ENCODE results near the gene WDR20.
"Not testable (repeated sequence)": the region's sequence is repeated elsewhere in the genome, so short reads cannot be mapped to it uniquely, and the experiment has no call there.

The WDR20 gene

DNA sequence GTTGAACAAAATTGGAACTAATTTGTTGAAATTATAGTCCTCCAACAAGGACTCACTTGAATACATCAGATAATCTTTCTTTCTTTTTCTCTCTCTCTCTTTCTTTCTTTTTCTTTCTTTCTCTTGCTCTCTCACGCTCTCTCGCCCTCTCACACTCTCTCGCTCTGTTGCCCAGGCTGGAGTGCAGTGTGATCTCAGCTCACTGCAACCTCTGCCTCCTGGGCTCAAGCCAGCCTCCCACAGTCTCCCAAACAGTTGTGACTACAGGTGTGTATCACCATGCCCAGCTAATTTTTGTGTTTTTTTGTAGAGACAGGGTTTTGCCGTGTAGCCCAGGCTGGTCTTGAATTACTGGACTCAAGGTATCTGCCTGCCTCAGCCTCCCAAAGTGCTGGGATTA lies 22.8 kb downstream of the WDR20 start:
- DNase-seq (ENCODE audit: low spot score in 2 of 2) = no peak
- Histone ChIP-seq H3K36me3 (replicated peaks) (peaks cover 5% of the 10 kb centered on the region; the same call in 1 of the 2 replicates), H3K9me3 (0 out of 2 replicates have a peak, but pooled peaks cover 3% of the 10 kb centered on the region), H3K4me3 (no peak overlapping the region), H3K27me3 (ENCODE audit: low read depth) (no peaks in the 10 kb centered on the region), H3K4me1 (peaks cover 22% of the 10 kb centered on the region)
- in situ Hi-C loops (cut with MboI; ENCODE audit: low sequenced_read_pairs) = no loop called here

DNA sequence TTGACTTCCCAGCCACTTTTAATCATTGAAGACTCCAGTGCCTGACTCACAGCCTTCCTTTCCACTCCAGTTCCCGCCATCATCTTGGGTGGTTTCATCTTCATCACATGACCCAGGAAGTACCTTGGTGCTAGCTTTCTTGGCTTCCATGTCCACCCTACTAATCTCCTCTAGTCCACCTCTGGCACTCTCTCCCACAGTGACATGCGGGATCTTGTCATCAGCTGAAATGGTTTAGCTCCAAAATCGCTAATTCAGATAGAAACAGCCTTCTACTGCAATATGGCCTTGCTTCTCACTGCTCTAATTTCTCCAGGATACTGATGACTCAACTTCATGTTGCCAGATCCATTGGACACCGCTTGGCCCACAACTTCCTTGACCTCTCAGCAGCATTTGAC lies 24.5 kb downstream of the WDR20 start:
- no peak overlapping the region for H3K4me3 ChIP-seq
- peaks cover 39% of the 10 kb centered on the region for H3K4me1 ChIP-seq
- in situ Hi-C loops (cut with MboI; ENCODE audit: low sequenced_read_pairs) = no loop called here
- no peaks in the 10 kb centered on the region for H3K27me3 ChIP-seq (ENCODE audit: low read depth)
- DNase-seq (ENCODE audit: low spot score in 2 of 2) = no peak
- 0 out of 2 replicates have a peak, but pooled peaks cover 3% of the 10 kb centered on the region for H3K9me3 ChIP-seq
- H3K36me3 ChIP-seq (replicated peaks) = peaks cover 7% of the 10 kb centered on the region; the same call in 1 of the 2 replicates

DNA sequence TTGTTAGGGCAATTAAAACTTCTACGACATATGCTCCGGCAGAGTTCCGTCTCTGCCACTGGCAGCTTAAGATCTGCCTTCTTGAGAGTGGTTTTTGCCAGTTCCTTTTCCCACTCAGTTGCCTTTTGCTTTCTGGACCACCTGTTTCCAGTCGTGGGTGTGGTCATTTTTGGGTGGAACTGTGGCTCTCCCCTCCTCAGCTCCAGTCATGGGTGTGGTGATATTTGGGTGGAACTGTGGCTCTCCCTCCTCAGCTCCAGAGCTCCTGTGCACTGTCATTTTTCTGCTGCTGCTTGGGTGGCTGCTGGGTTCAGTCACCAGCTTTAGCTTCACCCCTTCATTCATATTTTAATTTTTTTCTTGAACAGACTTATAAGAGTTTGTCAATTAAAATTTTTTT lies 25.3 kb downstream of the WDR20 start:
- in situ Hi-C loops (cut with MboI; ENCODE audit: low sequenced_read_pairs) = no loop called here
- H3K36me3 ChIP-seq (replicated peaks) = peaks cover 6% of the 10 kb centered on the region; the same call in 1 of the 2 replicates
- no peaks in the 10 kb centered on the region for H3K27me3 ChIP-seq (ENCODE audit: low read depth)
- peak in 1 of 2 experiments; percentile 45 for DNase-seq (ENCODE audit: low spot score in 2 of 2)
- peaks cover 47% of the 10 kb centered on the region for H3K4me1 ChIP-seq
- H3K4me3 ChIP-seq = no peak overlapping the region
- 0 out of 2 replicates have a peak, but pooled peaks cover 3% of the 10 kb centered on the region for H3K9me3 ChIP-seq

DNA sequence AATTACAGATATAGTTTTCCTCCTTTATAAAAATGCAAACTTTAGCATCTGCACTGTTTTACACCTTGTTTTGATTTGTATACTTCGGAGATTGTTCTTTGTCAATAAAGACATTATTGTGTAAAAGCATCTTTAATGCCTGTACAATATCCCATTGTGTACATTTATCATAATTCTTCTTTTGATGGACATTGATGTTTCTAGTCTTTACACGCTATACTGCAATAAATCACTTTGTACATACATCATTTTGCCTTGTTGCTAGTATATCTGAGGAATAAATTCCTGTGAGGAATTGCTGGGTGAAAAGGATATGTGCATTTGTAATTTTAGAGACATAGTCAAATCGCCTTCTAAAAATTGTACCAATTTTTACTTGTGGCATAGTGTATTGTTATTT lies 30.4 kb downstream of the WDR20 start:
- in situ Hi-C loops (cut with MboI; ENCODE audit: low sequenced_read_pairs) = no loop called here
- Histone ChIP-seq H3K9me3 (peaks cover 2% of the 10 kb centered on the region; the same call in 1 of the 2 replicates), H3K4me1 (peaks cover 57% of the 10 kb centered on the region), H3K36me3 (replicated peaks) (peaks cover 2% of the 10 kb centered on the region; the same call in 1 of the 2 replicates), H3K4me3 (no peak overlapping the region), H3K27me3 (ENCODE audit: low read depth) (no peaks in the 10 kb centered on the region)
- peak in 1 of 2 experiments; percentile 84 for DNase-seq (ENCODE audit: low spot score in 2 of 2)

DNA sequence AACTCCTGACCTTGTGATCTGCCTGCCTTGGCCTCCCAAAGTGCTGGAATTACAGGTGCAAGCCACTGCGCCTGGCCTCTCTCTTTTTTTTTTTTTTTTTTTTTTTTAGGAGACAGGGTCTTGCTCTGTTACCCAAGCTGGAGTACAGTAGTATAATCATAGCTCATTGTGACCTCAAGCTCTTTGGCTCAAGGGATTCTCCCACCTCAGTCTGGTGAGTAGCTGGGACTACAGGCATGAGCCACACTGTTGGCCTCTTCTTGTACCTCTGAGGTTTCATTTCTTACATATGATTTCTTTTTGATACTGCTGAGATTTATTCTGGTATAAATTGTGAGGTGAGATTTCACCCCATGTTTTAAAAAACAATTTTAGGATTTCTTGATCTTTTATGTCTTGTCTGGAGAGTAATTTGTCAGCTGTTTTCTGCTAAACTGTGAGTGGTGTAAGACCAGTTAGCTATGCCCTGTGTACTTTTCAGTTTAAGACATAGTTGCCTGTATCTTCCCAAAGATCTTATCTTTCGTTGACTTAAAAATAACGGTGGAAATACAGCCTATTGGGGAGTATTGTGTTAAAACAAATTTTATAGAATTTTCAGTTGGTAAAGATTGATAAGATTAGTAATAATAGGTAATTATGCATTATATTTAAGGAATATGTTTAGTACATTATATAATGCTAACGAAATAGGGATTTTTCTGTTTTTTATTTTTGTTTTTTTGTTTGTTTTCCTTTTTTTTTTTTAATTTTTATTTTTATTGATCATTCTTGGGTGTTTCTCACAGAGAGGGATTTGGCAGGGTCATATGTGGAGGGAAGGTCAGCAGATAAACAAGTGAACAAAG lies 31.7 kb downstream of the WDR20 start:
- H3K36me3 ChIP-seq (replicated peaks) = peaks cover 2% of the 10 kb centered on the region; the same call in 1 of the 2 replicates
- DNase-seq (ENCODE audit: low spot score in 2 of 2) = peak; percentile 41 to 51
- peaks cover 48% of the 10 kb centered on the region for H3K4me1 ChIP-seq
- in situ Hi-C loops (cut with MboI; ENCODE audit: low sequenced_read_pairs) = no loop called here
- no peaks in the 10 kb centered on the region for H3K27me3 ChIP-seq (ENCODE audit: low read depth)
- H3K9me3 ChIP-seq = peaks cover 2% of the 10 kb centered on the region; the same call in 1 of the 2 replicates
- H3K4me3 ChIP-seq = no peak overlapping the region

DNA sequence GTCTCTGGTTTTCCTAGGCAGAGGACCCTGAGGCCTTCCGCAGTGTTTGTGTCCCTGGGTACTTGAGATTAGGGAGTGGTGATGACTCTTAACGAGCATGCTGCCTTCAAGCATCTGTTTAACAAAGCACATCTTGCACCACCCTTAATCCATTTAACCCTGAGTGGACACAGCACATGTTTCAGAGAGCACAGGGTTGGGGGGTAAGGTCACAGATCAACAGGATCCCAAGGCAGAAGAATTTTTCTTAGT lies 32.2 kb downstream of the WDR20 start:
- H3K4me1 ChIP-seq = peaks cover 43% of the 10 kb centered on the region
- H3K9me3 ChIP-seq; H3K27me3 ChIP-seq (ENCODE audit: low read depth); in situ Hi-C loops (cut with MboI; ENCODE audit: low sequenced_read_pairs); H3K36me3 ChIP-seq (replicated peaks); H3K4me3 ChIP-seq; DNase-seq (ENCODE audit: low spot score in 2 of 2): not testable (repeated sequence)

DNA sequence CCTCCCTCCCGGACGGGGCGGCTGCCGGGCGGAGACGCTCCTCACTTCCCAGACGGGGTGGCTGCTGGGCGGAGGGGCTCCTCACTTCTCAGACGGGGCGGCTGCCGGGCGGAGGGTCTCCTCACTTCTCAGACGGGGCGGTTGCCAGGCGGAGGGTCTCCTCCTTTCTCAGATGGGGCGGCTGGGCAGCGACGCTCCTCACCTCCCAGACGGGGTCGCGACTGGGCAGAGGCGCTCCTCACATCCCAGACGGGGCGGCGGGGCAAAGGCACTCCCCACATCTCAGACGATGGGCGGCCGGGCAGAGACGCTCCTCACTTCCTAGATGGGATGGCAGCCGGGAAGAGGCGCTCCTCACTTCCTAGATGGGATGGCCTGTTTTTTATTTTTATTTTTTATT lies 33.0 kb downstream of the WDR20 start:
- H3K9me3 ChIP-seq; in situ Hi-C loops (cut with MboI; ENCODE audit: low sequenced_read_pairs); H3K36me3 ChIP-seq (replicated peaks); DNase-seq (ENCODE audit: low spot score in 2 of 2); H3K4me3 ChIP-seq; H3K27me3 ChIP-seq (ENCODE audit: low read depth): not testable (repeated sequence)
- peaks cover 40% of the 10 kb centered on the region for H3K4me1 ChIP-seq

DNA sequence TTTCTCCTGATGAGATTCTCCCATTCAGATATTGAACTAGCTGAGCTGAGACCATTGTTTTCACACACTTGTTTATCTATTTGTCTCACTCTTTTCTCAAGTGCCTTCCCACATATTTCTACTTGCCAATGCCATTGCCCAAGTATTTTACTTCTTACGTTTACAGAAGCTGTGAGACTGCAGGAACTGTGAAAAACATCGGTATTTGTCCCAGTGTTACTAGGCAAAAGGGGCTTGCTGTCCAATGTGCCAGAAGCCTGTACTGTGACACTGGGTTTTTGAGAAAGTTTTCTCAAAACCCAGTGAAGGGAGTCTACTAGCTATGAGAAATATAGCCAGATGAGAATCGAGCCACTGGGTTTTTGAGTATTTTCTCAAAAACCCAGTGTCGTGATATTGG lies 37.5 kb downstream of the WDR20 start:
- in situ Hi-C loops (cut with MboI; ENCODE audit: low sequenced_read_pairs) = no loop called here
- Histone ChIP-seq H3K27me3 (ENCODE audit: low read depth) (no peaks in the 10 kb centered on the region), H3K36me3 (replicated peaks) (no peaks in the 10 kb centered on the region), H3K4me1 (0 out of 2 replicates have a peak, but pooled peaks cover 2% of the 10 kb centered on the region), H3K4me3 (no peak overlapping the region), H3K9me3 (peaks cover 2% of the 10 kb centered on the region; the same call in 1 of the 2 replicates)
- DNase-seq (ENCODE audit: low spot score in 2 of 2) = no peak

DNA sequence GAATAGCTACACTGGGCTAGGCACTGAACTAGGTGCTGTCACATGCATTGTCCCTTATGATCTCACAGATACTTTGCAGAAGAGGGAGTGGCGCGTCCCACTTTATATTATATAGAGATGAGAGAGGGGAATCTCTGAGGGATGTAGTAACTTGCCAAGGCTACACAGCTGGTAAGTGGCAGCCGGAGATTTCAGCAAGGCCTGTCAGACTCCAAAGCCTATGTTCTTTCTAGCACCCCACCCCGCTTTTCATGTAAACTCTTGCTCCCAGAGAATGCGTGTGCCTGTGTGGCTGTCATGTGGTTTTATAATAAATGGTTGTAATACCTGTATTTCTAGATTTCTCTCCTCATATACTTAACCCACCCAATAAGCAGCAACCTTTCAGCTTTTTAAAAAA lies 39.1 kb downstream of the WDR20 start:
- Histone ChIP-seq H3K36me3 (replicated peaks) (no peaks in the 10 kb centered on the region), H3K9me3 (peaks cover 2% of the 10 kb centered on the region; the same call in 1 of the 2 replicates), H3K4me3 (no peak overlapping the region), H3K27me3 (ENCODE audit: low read depth) (no peaks in the 10 kb centered on the region), H3K4me1 (0 out of 2 replicates have a peak, but pooled peaks cover 2% of the 10 kb centered on the region)
- DNase-seq (ENCODE audit: low spot score in 2 of 2) = no peak
- in situ Hi-C loops (cut with MboI; ENCODE audit: low sequenced_read_pairs) = no loop called here

DNA sequence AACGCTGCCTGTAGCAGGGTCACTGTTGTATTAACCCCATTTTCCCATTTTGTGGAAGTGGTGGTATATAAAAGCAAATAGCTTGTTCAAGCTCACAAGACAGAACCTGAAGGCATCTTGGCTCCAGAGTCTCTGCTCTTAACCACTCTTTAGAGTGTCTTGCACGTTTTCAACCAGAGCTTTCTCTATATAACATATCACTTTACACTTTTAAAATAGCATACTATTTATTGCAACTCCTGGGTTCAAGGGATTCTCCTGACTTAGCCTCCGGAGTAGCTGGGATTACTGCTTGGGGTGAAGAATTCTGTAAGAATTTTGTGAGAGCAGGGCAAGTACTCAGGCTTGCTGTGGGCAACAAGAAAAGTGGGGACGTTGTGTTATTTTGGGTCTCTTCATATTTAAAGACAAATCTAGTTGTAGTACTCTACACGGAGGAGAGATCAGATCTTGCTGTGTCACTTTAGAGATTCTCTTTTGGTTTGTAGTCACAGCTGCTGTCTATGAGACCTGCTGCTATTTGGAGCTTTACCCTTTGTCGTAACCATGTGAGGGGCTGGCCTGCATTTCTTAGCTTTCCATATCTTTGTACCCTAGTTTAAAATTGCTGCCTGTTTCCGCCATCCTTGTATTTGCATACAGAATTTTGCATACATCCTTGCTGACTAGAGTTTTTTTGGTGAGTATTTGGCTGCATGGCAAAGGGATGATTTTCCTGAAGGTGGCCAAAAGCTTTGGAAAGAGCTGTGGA lies 40.7 kb downstream of the WDR20 start:
- DNase-seq (ENCODE audit: low spot score in 2 of 2) = no peak
- in situ Hi-C loops (cut with MboI; ENCODE audit: low sequenced_read_pairs) = no loop called here
- no peaks in the 10 kb centered on the region for H3K36me3 ChIP-seq (replicated peaks)

DNA sequence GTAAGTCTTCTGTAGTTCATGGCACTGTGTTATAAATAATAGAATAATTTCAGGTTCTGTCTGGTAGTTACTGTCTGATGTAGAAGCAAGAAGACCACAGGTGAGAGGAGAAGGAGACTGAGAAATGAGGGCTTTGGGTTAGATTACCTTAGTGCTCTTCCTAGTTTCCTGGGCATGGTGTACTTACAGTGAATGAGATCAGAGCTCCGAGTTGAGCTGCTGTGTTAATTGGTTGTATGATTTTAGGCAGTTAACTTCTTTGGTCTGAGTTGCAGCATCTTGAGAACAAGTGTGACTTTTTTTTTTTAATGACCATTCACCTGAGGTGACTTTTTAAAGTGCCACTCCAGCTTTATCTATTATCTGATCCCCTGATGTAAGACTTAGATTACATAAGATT lies 41.5 kb downstream of the WDR20 start:
- DNase-seq (ENCODE audit: low spot score in 2 of 2) = no peak
- H3K36me3 ChIP-seq (replicated peaks) = no peaks in the 10 kb centered on the region
- H3K27me3 ChIP-seq (ENCODE audit: low read depth) = no peaks in the 10 kb centered on the region
- no peaks in the 10 kb centered on the region for H3K9me3 ChIP-seq
- H3K4me1 ChIP-seq = no peaks in the 10 kb centered on the region
- in situ Hi-C loops (cut with MboI; ENCODE audit: low sequenced_read_pairs) = no loop called here
- no peak overlapping the region for H3K4me3 ChIP-seq

More for the DNA sequence above, 40.7 kb downstream of the WDR20 start:
- H3K9me3 ChIP-seq = no peaks in the 10 kb centered on the region
- H3K4me3 ChIP-seq = no peak overlapping the region
- no peaks in the 10 kb centered on the region for H3K27me3 ChIP-seq (ENCODE audit: low read depth)
- H3K4me1 ChIP-seq = no peaks in the 10 kb centered on the region

DNA sequence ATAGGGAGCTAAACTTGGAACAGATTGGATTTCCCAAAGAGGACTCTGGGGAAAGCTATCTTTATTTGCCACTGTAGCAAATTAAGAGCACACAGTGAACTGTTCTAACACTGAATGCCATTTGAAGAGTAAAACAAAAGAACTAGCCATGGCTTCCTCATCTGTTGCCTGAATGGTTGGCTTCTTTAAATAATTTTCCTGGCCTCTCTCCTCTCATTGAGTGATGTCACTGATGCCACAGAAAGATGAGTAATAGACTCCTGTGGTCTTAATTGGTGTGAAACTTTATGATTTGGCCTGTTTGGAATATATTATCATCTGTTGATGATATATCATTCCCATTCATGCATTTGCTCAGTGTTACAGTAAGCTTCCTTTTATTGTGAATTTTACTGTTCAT lies 42.5 kb downstream of the WDR20 start:
- DNase-seq (ENCODE audit: low spot score in 2 of 2) = no peak

DNA sequence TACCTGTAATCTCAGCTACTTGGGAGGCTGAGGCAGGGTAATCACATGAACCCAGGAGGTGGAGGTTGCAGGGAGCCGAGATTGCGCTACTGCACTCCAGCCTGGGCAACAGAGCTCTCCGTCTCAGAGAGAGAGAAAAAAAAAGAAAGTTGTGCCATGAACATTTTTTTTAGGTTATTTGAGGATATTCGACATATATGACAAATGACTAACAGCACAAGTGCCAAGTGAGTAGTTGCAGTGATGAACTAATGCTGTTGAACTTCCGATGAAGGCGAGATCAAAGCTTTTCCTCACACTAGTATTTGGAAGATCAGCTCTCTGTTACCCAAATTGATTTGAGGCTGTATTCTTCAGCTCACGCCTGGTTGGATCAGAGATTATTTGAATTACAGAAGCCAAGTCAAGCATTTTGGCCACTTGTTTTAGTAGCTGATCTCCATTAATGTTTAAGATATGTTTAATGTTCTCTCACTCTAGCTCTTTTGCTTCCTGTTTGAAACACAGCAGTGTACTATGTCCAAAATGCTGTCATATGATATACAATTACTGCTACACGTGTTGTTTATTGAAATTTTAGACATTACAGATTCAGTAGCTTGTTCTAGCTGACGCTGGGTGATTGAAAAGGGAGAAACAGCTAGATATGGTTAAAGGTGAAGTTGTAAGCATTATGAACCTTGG lies 43.4 kb downstream of the WDR20 start:
- no peaks in the 10 kb centered on the region for H3K4me1 ChIP-seq
- DNase-seq (ENCODE audit: low spot score in 2 of 2) = no peak
- in situ Hi-C loops (cut with MboI; ENCODE audit: low sequenced_read_pairs) = no loop called here
- no peaks in the 10 kb centered on the region for H3K27me3 ChIP-seq (ENCODE audit: low read depth)
- no peaks in the 10 kb centered on the region for H3K9me3 ChIP-seq
- H3K4me3 ChIP-seq = no peak overlapping the region
- no peaks in the 10 kb centered on the region for H3K36me3 ChIP-seq (replicated peaks)

More for the DNA sequence above, 42.5 kb downstream of the WDR20 start:
- Histone ChIP-seq H3K4me1 (no peaks in the 10 kb centered on the region), H3K9me3 (no peaks in the 10 kb centered on the region), H3K36me3 (replicated peaks) (no peaks in the 10 kb centered on the region), H3K4me3 (no peak overlapping the region), H3K27me3 (ENCODE audit: low read depth) (no peaks in the 10 kb centered on the region)
- in situ Hi-C loops (cut with MboI; ENCODE audit: low sequenced_read_pairs) = no loop called here
